Stimulated activated memory B cell treated with anti-CD40 and anti-IgM and Interleukin-4, amounts not matched to agents 10 μg/mL and 1 μg/mL and 100 μg/mL, for 72 hours (primary cell): ENCODE results near the gene LPP.

Source experiments
- ATAC-seq: fragments of 150-1000 bp; cut with Tn5 transposase; 2 replicates; pipeline ENCODE4 v1.10.0; 2021
- H3K27ac Mint-ChIP-seq: one replicate; pipeline ENCODE4 v1.8.0; 2022; ENCODE audit warnings: mild to moderate bottlenecking, mixed read lengths
- H3K27me3 Mint-ChIP-seq: one replicate; pipeline ENCODE4 v1.8.0; 2022; ENCODE audit warnings: mixed read lengths
- H3K36me3 Mint-ChIP-seq: one replicate; pipeline ENCODE4 v1.8.0; 2022; ENCODE audit warnings: mixed read lengths
- H3K4me1 Mint-ChIP-seq: one replicate; pipeline ENCODE4 v1.8.0; 2022; ENCODE audit warnings: mixed read lengths
- H3K4me3 Mint-ChIP-seq: one replicate; pipeline ENCODE4 v1.8.0; 2022; ENCODE audit warnings: mild to moderate bottlenecking, moderate library complexity, mixed read lengths
- H3K9me3 Mint-ChIP-seq: one replicate; pipeline ENCODE4 v1.8.0; 2022; ENCODE audit warnings: mixed read lengths

LPP gene

DNA sequence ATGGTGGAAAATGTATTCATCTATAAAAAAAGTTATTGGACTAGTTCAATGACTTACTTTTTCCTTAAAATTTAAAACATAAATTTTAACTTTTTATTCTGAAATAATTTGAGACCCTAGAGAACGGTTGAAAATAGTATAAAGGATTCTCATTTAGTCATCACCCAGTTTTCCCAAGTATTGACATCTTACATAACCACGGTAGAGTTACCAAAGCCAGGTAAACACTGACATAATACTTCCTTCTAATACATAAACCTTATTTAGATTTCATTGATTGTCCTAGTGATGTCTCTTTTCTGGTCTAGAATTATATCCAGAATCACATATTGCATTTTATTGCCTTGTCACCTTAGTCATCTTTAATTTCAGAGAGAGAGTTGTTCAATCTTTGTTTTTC is 319.1 kb downstream of the LPP start:
- Mint-ChIP-seq H3K27ac (no peak overlapping the region), H3K4me1 (peaks cover 16% of the 10 kb centered on the region), H3K27me3 (no peaks in the 10 kb centered on the region), H3K9me3 (no peaks in the 10 kb centered on the region), H3K4me3 (no peak overlapping the region), H3K36me3 (peaks cover 27% of the 10 kb centered on the region)
- no peak for ATAC-seq

DNA sequence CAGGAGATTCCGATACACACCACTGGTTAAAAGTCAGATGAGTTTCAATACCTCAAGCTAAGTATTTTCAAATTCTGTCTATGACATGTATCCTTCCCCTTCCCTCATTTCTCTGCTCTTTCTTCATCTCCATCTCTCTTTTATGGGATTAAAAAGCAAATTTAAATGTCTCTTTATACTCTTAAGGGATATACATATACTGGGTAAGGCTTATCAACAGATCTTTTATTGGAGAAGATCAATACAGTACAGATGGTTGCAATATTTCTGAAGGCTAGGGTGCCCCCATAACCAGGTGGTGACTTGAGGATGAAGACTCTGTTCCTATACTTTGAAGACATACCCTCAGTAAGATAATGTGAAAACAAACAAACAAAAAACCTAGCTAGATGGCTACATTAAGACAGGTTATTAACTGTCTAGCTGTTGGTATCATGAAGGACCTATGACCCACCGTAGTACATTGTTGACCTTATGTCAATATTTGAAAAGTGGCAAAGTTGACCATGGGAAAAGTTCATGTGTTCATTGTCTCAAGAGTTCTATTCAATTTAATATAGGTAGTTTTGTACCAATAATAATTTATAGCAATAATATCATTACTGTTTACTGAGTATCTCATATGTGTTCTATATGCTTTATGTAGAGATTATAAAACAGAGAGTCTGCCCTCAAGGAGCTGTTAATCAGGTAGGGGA is 319.8 kb downstream of the LPP start:
- ATAC-seq: no peak
- peaks cover 23% of the 10 kb centered on the region for H3K36me3 Mint-ChIP-seq
- no peak overlapping the region for H3K27ac Mint-ChIP-seq
- H3K9me3 Mint-ChIP-seq: no peaks in the 10 kb centered on the region
- peaks cover 16% of the 10 kb centered on the region for H3K4me1 Mint-ChIP-seq
- H3K4me3 Mint-ChIP-seq: no peak overlapping the region
- H3K27me3 Mint-ChIP-seq: no peaks in the 10 kb centered on the region

GRCh38 chr3:188476935-188477334 is 323.0 kb downstream of the LPP start:
- Mint-ChIP-seq H3K9me3 (peaks cover 1% of the 10 kb centered on the region), H3K4me1 (peaks cover 6% of the 10 kb centered on the region), H3K27ac (no peak overlapping the region), H3K4me3 (no peak overlapping the region), H3K27me3 (no peaks in the 10 kb centered on the region), H3K36me3 (peaks cover 15% of the 10 kb centered on the region)
- ATAC-seq: no peak

DNA sequence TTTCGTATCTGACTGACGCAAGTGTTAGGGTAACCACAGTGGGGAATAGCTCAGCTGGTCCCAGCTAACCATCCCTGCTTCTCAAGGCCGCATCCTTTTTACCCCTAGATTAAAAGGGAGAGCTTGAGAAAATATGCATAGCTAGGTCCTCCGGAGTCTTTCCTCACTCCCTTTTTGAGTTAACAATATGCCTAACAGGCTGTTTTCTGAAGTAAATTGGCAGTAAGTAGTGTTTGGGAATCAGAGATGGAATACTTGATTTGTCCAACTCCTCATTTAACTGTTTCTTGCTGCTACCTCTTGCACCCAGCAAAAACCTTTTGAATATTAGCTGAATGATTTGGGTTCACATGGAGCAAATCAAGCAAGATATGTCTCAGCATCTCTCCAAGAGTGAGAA is 326.1 kb downstream of the LPP start:
- H3K4me1 Mint-ChIP-seq: no peaks in the 10 kb centered on the region
- ATAC-seq: no peak
- peaks cover 5% of the 10 kb centered on the region for H3K9me3 Mint-ChIP-seq
- no peak overlapping the region for H3K27ac Mint-ChIP-seq
- H3K27me3 Mint-ChIP-seq: no peaks in the 10 kb centered on the region
- no peak overlapping the region for H3K4me3 Mint-ChIP-seq
- peaks cover 30% of the 10 kb centered on the region for H3K36me3 Mint-ChIP-seq

DNA sequence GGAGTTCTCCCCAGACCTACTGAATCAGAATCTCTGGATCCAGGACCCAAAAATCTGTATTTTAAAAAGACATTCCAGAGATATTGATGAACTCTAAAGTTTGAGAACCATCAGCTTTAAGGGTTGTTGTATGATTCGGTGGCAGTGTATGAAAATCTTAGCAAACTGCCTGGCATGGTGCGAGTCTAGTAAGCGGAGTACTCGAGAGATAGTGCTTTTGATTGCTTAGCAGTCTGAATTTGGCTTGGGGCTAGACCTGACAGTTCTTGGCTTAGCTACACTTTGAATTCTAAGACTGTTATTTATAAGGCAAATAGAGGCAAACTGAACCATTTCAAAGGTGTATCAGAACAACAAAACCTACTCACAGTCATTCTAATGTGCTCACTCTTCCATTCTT is 329.0 kb downstream of the LPP start:
- H3K4me3 Mint-ChIP-seq: no peak overlapping the region
- H3K9me3 Mint-ChIP-seq: peaks cover 11% of the 10 kb centered on the region
- H3K36me3 Mint-ChIP-seq: peaks cover 57% of the 10 kb centered on the region
- no peaks in the 10 kb centered on the region for H3K27me3 Mint-ChIP-seq
- ATAC-seq: no peak
- peak overlapping the region; percentile 38 for H3K27ac Mint-ChIP-seq
- no peaks in the 10 kb centered on the region for H3K4me1 Mint-ChIP-seq

GRCh38 chr3:188486126-188486525 is 332.2 kb downstream of the LPP start:
- no peak for ATAC-seq
- Mint-ChIP-seq H3K9me3 (peaks cover 13% of the 10 kb centered on the region), H3K36me3 (peaks cover 59% of the 10 kb centered on the region), H3K27me3 (no peaks in the 10 kb centered on the region), H3K4me1 (peaks cover 20% of the 10 kb centered on the region), H3K27ac (no peak overlapping the region), H3K4me3 (no peak overlapping the region)

GRCh38 chr3:188486952-188487351 is 333.0 kb downstream of the LPP start:
- no peak overlapping the region for H3K4me3 Mint-ChIP-seq
- peaks cover 54% of the 10 kb centered on the region for H3K36me3 Mint-ChIP-seq
- peaks cover 12% of the 10 kb centered on the region for H3K9me3 Mint-ChIP-seq
- H3K27me3 Mint-ChIP-seq: no peaks in the 10 kb centered on the region
- H3K4me1 Mint-ChIP-seq: peaks cover 23% of the 10 kb centered on the region
- no peak overlapping the region for H3K27ac Mint-ChIP-seq
- no peak for ATAC-seq

DNA sequence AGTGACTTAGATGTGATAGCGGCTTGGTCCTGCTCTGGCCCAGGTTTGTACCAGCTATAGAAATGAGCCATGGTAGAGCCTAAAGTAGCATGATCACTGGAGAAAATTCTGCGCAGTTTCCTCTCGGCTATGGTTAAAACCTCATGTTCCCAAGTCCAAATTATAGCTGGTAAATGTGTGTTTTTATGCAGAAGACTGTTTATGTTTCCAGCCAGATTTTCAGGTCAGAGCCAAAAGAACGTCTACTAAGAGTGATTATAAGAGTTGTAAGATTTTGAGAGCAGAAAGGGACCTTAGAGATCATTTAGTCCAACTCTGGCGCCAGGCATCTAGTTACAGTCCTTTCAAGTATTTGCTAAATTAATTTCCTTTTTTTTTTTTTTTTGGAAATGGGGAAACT is 333.7 kb downstream of the LPP start:
- peaks cover 49% of the 10 kb centered on the region for H3K36me3 Mint-ChIP-seq
- H3K9me3 Mint-ChIP-seq: peaks cover 8% of the 10 kb centered on the region
- no peak overlapping the region for H3K4me3 Mint-ChIP-seq
- H3K27me3 Mint-ChIP-seq: no peaks in the 10 kb centered on the region
- ATAC-seq: no peak
- no peak overlapping the region for H3K27ac Mint-ChIP-seq
- H3K4me1 Mint-ChIP-seq: peaks cover 24% of the 10 kb centered on the region

DNA sequence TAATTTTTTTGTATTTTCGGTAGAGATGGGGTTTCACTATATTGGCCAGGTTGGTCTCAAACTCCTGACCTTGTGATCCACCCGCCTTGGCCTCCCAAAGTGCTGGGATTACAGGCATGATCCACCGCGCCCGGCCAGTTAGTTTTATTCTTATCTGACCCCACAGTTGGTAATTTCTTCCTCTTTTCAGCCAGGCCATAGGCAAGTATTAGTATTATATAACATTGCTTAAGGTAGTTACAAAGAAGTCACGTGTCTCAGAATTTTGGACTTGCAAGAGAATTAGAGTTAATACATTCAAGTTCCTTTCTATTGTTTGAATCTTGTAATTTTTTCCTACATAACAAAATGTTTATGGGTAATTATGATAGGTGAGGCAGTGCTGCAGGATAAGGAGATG is 334.8 kb downstream of the LPP start:
- H3K27ac Mint-ChIP-seq: peak overlapping the region; percentile 38
- no peaks in the 10 kb centered on the region for H3K27me3 Mint-ChIP-seq
- no peak overlapping the region for H3K4me3 Mint-ChIP-seq
- ATAC-seq: no peak
- H3K36me3 Mint-ChIP-seq: peaks cover 60% of the 10 kb centered on the region
- peaks cover 8% of the 10 kb centered on the region for H3K9me3 Mint-ChIP-seq
- peaks cover 32% of the 10 kb centered on the region for H3K4me1 Mint-ChIP-seq

- Mint-ChIP-seq H3K27me3 (no peaks in the 10 kb centered on the region), H3K4me3 (no peak overlapping the region), H3K9me3 (peaks cover 8% of the 10 kb centered on the region), H3K36me3 (peaks cover 51% of the 10 kb centered on the region), H3K27ac (peak overlapping the region; percentile 38), H3K4me1 (peaks cover 41% of the 10 kb centered on the region)
- peak; percentile 90 for ATAC-seq
These were observed 335.9 kb downstream of the LPP start for GRCh38 chr3:188489639-188490405.

DNA sequence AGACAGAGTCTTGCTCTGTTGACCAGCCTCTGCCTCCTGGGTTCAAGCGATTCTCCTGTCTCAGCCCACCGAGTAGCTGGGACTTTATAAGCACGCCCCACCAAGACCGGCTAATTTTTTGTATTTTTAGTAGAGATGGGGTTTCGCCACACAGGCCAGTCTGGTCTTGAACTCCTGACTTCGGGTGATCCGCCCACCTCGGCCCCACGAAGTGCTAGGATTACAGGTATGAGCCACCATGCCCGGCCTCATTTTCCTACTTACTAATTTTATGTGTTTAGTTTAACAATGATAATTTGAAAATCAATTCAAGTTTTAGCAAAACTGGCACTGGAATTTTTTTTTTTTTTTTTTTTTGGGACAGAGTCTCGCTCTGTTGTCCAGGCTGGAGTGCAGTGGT is 336.5 kb downstream of the LPP start:
- peaks cover 45% of the 10 kb centered on the region for H3K36me3 Mint-ChIP-seq
- ATAC-seq: no peak
- no peaks in the 10 kb centered on the region for H3K27me3 Mint-ChIP-seq
- peaks cover 41% of the 10 kb centered on the region for H3K4me1 Mint-ChIP-seq
- peak overlapping the region; percentile 38 for H3K27ac Mint-ChIP-seq
- no peak overlapping the region for H3K4me3 Mint-ChIP-seq
- H3K9me3 Mint-ChIP-seq: peaks cover 8% of the 10 kb centered on the region

- peaks cover 5% of the 10 kb centered on the region for H3K9me3 Mint-ChIP-seq
- peaks cover 41% of the 10 kb centered on the region for H3K4me1 Mint-ChIP-seq
- no peak for ATAC-seq
- no peak overlapping the region for H3K4me3 Mint-ChIP-seq
- peak overlapping the region; percentile 17 for H3K27ac Mint-ChIP-seq
- peaks cover 38% of the 10 kb centered on the region for H3K36me3 Mint-ChIP-seq
- no peaks in the 10 kb centered on the region for H3K27me3 Mint-ChIP-seq
These were observed 337.3 kb downstream of the LPP start for GRCh38 chr3:188491276-188491687.

DNA sequence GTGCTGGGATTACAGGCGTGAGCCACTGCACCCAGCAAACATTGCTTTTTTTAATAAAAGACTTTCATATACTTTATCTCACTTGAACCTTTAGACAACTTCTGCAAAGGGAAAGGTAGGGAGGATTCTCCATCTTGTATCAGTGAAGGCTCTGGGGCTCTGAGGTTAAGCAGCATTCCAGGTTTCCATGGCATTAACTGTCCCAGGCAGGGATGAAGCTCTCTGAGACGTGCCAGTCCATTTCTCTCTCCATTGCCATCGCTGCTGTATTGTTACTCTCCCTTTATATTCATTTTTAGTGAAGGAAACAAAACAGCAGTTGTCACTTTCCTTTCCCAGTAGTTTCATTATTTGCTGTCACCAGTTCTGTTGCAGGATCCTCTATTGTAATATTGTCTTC is 342.4 kb downstream of the LPP start:
- peaks cover 18% of the 10 kb centered on the region for H3K4me1 Mint-ChIP-seq
- no peak overlapping the region for H3K4me3 Mint-ChIP-seq
- no peak overlapping the region for H3K27ac Mint-ChIP-seq
- no peak for ATAC-seq
- H3K36me3 Mint-ChIP-seq: peaks cover 32% of the 10 kb centered on the region
- no peaks in the 10 kb centered on the region for H3K27me3 Mint-ChIP-seq
- H3K9me3 Mint-ChIP-seq: peaks cover 5% of the 10 kb centered on the region

GRCh38 chr3:188497021-188497420 is 343.1 kb downstream of the LPP start:
- Mint-ChIP-seq H3K4me3 (no peak overlapping the region), H3K27me3 (no peaks in the 10 kb centered on the region), H3K4me1 (peaks cover 18% of the 10 kb centered on the region), H3K36me3 (peaks cover 33% of the 10 kb centered on the region), H3K27ac (no peak overlapping the region), H3K9me3 (peaks cover 5% of the 10 kb centered on the region)
- ATAC-seq: no peak

GRCh38 chr3:188503647-188504046 is 349.7 kb downstream of the LPP start:
- H3K4me1 Mint-ChIP-seq: peaks cover 27% of the 10 kb centered on the region
- no peak overlapping the region for H3K4me3 Mint-ChIP-seq
- H3K27ac Mint-ChIP-seq: no peak overlapping the region
- no peak for ATAC-seq
- peaks cover 49% of the 10 kb centered on the region for H3K36me3 Mint-ChIP-seq
- H3K9me3 Mint-ChIP-seq: peaks cover 28% of the 10 kb centered on the region
- no peaks in the 10 kb centered on the region for H3K27me3 Mint-ChIP-seq

DNA sequence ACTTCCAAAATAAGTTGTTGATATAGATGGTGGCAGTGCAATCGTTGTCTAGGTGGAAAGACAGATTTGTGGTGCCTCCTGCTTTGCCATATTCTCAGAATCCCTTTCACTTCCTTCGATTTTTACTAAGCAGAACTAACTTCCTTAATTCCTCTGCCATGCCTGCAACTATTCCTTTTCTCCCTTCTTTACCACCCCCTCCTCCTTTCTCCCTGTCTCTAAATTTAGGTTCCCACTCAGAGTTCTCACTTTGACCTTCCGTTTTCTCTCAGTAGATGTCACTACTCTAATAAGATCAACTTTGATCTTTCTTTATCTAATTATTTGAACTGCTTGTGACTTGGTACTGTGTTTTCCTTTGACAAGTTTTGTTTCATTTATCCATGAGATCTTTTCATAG is 351.2 kb downstream of the LPP start:
- Mint-ChIP-seq H3K27ac (peak overlapping the region; percentile 3), H3K36me3 (peaks cover 45% of the 10 kb centered on the region), H3K4me3 (no peak overlapping the region), H3K4me1 (peaks cover 27% of the 10 kb centered on the region), H3K9me3 (peaks cover 28% of the 10 kb centered on the region), H3K27me3 (no peaks in the 10 kb centered on the region)
- ATAC-seq: no peak
